Measurements from ENCODE around the gene SPPL3.

Gene SPPL3

DNA sequence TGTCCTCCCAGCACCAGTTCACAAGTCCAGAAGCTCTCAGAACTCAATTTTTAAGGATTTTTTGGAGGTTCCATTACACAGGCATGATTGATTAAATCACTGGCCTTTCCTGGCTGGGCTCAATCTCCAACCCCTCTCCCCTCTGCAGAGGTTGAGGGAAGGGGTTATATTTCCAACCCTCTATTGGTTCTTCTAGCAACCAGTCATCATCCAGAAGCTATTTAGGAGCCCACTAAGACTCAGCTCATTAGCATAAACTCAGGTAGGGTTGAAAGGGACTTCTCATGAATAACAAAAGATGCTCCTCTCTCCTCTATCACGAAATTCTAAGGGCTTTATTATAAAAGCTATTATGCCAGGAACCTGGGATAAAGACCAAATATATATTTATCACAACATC, 41.5 kb downstream of the SPPL3 start (continued):
- TF ChIP-seq ZFP69B (tag by site-specific recombination; IDR thresholded peaks at IDR 0.05): no peak
- no peak for TF ChIP-seq ZFHX2 (tag by site-specific recombination; conservative IDR thresholded peaks at IDR 0.05)
- TF ChIP-seq TCF7L2 (IDR thresholded peaks at IDR 0.05; ENCODE audit: borderline replicate concordance, low read depth, low read length): no peak
- TF ChIP-seq ZNF423 (tag by site-specific recombination; IDR thresholded peaks at IDR 0.05): no peak
- TF ChIP-seq, protein P1, sequence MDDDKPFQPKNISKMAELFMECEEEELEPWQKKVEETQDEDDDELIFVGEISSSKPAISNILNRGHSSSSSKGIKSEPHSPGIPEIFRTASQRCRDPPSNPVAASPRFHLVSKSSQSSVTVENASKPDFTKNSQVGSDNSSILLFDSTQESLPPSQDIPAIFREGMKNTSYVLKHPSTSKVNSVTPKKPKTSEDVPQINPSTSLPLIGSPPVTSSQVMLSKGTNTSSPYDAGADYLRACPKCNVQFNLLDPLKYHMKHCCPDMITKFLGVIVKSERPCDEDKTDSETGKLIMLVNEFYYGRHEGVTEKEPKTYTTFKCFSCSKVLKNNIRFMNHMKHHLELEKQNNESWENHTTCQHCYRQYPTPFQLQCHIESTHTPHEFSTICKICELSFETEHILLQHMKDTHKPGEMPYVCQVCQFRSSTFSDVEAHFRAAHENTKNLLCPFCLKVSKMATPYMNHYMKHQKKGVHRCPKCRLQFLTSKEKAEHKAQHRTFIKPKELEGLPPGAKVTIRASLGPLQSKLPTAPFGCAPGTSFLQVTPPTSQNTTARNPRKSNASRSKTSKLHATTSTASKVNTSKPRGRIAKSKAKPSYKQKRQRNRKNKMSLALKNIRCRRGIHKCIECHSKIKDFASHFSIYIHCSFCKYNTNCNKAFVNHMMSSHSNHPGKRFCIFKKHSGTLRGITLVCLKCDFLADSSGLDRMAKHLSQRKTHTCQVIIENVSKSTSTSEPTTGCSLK (tag by site-specific recombination; IDR thresholded peaks at IDR 0.05): no peak
- no peak for TF ChIP-seq ZNF274 (IDR thresholded peaks at IDR 0.05; ENCODE audit: low read length)
- TF ChIP-seq ZNF274 (tag by site-specific recombination; IDR thresholded peaks at IDR 0.05; ENCODE audit: borderline replicate concordance): no peak
- TF ChIP-seq, protein P2, sequence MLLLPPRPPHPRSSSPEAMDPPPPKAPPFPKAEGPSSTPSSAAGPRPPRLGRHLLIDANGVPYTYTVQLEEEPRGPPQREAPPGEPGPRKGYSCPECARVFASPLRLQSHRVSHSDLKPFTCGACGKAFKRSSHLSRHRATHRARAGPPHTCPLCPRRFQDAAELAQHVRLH (tag by site-specific recombination; IDR thresholded peaks at IDR 0.05): no peak
- TF ChIP-seq, protein P3, sequence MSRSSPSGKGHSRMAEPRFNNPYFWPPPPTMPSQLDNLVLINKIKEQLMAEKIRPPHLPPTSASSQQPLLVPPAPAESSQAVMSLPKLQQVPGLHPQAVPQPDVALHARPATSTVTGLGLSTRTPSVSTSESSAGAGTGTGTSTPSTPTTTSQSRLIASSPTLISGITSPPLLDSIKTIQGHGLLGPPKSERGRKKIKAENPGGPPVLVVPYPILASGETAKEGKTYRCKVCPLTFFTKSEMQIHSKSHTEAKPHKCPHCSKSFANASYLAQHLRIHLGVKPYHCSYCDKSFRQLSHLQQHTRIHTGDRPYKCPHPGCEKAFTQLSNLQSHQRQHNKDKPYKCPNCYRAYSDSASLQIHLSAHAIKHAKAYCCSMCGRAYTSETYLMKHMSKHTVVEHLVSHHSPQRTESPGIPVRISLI (tag by site-specific recombination; IDR thresholded peaks at IDR 0.05): no peak
- TF ChIP-seq KLF9 (tag by site-specific recombination; IDR thresholded peaks at IDR 0.05; ENCODE audit: low read depth): no peak
- TF ChIP-seq, protein P4, sequence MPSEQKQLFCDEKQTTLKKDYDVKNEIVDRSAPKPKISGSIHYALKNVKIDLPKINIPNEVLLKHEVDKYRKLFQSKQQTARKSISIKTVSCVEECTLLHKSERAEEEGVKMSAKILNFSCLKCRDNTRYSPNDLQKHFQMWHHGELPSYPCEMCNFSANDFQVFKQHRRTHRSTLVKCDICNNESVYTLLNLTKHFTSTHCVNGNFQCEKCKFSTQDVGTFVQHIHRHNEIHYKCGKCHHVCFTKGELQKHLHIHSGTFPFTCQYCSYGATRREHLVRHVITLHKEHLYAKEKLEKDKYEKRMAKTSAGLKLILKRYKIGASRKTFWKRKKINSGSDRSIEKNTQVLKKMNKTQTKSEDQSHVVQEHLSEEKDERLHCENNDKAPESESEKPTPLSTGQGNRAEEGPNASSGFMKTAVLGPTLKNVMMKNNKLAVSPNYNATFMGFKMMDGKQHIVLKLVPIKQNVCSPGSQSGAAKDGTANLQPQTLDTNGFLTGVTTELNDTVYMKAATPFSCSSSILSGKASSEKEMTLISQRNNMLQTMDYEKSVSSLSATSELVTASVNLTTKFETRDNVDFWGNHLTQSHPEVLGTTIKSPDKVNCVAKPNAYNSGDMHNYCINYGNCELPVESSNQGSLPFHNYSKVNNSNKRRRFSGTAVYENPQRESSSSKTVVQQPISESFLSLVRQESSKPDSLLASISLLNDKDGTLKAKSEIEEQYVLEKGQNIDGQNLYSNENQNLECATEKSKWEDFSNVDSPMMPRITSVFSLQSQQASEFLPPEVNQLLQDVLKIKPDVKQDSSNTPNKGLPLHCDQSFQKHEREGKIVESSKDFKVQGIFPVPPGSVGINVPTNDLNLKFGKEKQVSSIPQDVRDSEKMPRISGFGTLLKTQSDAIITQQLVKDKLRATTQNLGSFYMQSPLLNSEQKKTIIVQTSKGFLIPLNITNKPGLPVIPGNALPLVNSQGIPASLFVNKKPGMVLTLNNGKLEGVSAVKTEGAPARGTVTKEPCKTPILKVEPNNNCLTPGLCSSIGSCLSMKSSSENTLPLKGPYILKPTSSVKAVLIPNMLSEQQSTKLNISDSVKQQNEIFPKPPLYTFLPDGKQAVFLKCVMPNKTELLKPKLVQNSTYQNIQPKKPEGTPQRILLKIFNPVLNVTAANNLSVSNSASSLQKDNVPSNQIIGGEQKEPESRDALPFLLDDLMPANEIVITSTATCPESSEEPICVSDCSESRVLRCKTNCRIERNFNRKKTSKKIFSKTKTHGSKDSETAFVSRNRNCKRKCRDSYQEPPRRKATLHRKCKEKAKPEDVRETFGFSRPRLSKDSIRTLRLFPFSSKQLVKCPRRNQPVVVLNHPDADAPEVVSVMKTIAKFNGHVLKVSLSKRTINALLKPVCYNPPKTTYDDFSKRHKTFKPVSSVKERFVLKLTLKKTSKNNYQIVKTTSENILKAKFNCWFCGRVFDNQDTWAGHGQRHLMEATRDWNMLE (tag by site-specific recombination; conservative IDR thresholded peaks at IDR 0.05; ENCODE audit: low read depth): no peak
- TF ChIP-seq, protein P5, sequence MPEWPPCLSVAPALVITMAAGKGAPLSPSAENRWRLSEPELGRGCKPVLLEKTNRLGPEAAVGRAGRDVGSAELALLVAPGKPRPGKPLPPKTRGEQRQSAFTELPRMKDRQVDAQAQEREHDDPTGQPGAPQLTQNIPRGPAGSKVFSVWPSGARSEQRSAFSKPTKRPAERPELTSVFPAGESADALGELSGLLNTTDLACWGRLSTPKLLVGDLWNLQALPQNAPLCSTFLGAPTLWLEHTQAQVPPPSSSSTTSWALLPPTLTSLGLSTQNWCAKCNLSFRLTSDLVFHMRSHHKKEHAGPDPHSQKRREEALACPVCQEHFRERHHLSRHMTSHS (tag by site-specific recombination; IDR thresholded peaks at IDR 0.05): no peak

DNA sequence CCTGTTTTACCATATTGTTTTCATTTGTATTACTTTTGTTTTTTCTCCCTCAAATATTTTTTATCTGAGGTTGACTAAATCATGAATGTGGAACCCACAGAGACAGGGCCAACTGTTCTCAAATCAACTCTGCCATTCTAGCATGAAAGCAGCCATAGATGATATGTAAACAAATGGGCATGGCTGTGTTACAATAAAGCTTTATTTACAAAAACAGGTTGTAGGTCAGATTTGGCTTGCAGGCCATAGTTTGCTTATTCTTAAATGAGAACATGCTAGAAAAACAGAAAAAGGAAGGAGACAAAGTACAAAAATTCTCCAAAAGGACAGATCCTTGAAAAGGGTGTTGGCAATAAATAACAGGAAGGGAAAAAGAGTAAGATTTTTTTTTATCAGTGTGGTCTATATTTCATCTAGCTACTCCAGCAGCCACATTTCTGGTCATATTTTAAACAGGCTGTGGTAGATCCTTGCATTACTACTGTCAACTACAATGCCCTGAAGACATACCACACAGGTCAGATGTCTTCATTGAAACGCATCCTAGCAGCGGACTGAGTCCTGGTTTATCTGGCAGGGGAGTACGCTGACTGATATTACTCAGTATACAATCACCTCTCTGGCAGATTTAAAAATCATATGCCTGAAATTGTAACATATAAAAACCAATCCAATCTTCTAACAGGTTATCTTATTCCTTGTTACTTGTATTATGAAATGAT, 42.9 kb downstream of the SPPL3 start:
- H3K4me1 ChIP-seq (ENCODE audit: control insufficient read depth, insufficient read depth, low read length): 0 out of 2 replicates have a peak, but pooled peaks cover 5% of the 10 kb centered on the region
- H3K9me3 ChIP-seq (ENCODE audit: control insufficient read depth, insufficient read depth, low read depth, low read length): no peaks in the 10 kb centered on the region
- ChIA-PET POLR2A (no interaction called here), CTCF (no interaction called here)
- no peaks in the 10 kb centered on the region for H3K36me3 ChIP-seq (ENCODE audit: control insufficient read depth in 2 of 2, insufficient read depth in 1 of 2, low read length in 2 of 2)
- no peak for TF ChIP-seq SALL2 (tag by site-specific recombination; IDR thresholded peaks at IDR 0.05; ENCODE audit: borderline replicate concordance)
- TF ChIP-seq, protein P6, sequence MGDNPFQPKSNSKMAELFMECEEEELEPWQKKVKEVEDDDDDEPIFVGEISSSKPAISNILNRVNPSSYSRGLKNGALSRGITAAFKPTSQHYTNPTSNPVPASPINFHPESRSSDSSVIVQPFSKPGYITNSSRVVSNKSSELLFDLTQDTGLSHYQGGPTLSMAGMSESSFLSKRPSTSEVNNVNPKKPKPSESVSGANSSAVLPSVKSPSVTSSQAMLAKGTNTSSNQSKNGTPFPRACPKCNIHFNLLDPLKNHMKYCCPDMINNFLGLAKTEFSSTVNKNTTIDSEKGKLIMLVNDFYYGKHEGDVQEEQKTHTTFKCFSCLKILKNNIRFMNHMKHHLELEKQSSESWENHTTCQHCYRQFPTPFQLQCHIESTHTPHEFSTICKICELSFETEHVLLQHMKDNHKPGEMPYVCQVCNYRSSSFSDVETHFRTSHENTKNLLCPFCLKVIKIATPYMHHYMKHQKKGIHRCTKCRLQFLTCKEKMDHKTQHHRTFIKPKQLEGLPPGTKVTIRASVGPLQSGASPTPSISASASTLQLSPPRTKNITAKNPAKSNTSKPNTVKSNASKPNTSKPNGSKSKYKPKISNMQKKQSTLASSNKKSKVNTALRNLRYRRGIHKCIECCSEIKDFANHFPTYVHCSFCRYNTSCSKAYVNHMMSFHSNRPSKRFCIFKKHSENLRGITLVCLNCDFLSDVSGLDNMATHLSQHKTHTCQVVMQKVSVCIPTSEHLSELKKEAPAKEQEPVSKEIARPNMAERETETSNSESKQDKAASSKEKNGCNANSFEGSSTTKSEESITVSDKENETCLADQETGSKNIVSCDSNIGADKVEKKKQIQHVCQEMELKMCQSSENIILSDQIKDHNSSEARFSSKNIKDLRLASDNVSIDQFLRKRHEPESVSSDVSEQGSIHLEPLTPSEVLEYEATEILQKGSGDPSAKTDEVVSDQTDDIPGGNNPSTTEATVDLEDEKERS (tag by site-specific recombination; IDR thresholded peaks at IDR 0.05): no peak
- no peak overlapping the region for H3K4me3 ChIP-seq (ENCODE audit: low read depth, low read length)
- H3K27ac ChIP-seq (ENCODE audit: extremely low read depth, low read depth, low read length): no peak overlapping the region

Data from HEK293 (cell line).